OCI-LY7 (cell line): ENCODE results near the gene DIP2A. TPM values are rescaled to one million over a fixed set of nuclear protein-coding genes. Genes with fewer than 3 reads are reported as not detected.
A peak's percentile ranks its signal among the peaks of the same experiment; 100 is the strongest.

Experiments used
- BruUV-seq: library from RNA; stranded (reverse); fragments of 400-500 nt; replicated peaks from 2 replicates; lab custom pipeline; 2021; lab: Mats Ljungman, UMichigan
- CTCF ChIA-PET: fragments of 300-600 bp; sonication (Branson Sonifier 250); formaldehyde crosslinking; loops from one replicate; lab custom pipeline; 2022; ENCODE audit warnings: antibody characterized with exemption; ENCODE audit not compliant: unreplicated experiment; lab: Charles Lee
- POLR2A ChIA-PET: fragments of 300-600 bp; sonication (Branson Sonifier 250); formaldehyde crosslinking; loops from one replicate; lab custom pipeline; 2022; ENCODE audit warnings: antibody characterized with exemption; lab: Charles Lee
- DNase-seq: peaks from one replicate; pipeline ENCODE4 v3.0.0-alpha.2; 2015; ENCODE audit warnings: low spot score
- H2AFZ ChIP-seq: fragments of 200-600 bp; sonication (generic), shearing (Covaris generic); 2 replicates; pipeline ENCODE4 v1.6.1; 2014; ENCODE audit warnings: mild to moderate bottlenecking, antibody characterized with exemption, low read length, moderate library complexity
- H3K27ac ChIP-seq: fragments of 200-600 bp; sonication (generic); 2 replicates; pipeline ENCODE4 v1.5.1; 2014; ENCODE audit warnings: mixed run types, low read depth, mild to moderate bottlenecking, moderate library complexity, low read length, inconsistent platforms; ENCODE audit not compliant: poor library complexity, severe bottlenecking
- H3K36me3 ChIP-seq: fragments of 200-600 bp; sonication (generic); 2 replicates; pipeline ENCODE4 v1.6.1; 2014; ENCODE audit warnings: mild to moderate bottlenecking, antibody characterized with exemption, low read length, moderate library complexity, mixed read lengths; ENCODE audit not compliant: insufficient read depth
- H3K4me1 ChIP-seq: fragments of 200-600 bp; sonication (generic); 2 replicates; pipeline ENCODE4 v1.5.1; 2014; ENCODE audit warnings: mild to moderate bottlenecking, low read length; ENCODE audit not compliant: insufficient read depth, poor library complexity, severe bottlenecking
- H3K4me2 ChIP-seq: fragments of 200-600 bp; sonication (generic); 2 replicates; pipeline ENCODE4 v1.6.1; 2014; ENCODE audit warnings: mild to moderate bottlenecking, low read length
- H3K4me3 ChIP-seq: fragments of 200-600 bp; sonication (generic); 2 replicates; pipeline ENCODE4 v1.5.1; 2014; ENCODE audit warnings: mild to moderate bottlenecking, low read depth, low read length; ENCODE audit not compliant: poor library complexity, severe bottlenecking
- H3K79me2 ChIP-seq: fragments of 200-600 bp; sonication (generic); 2 replicates; pipeline ENCODE4 v1.6.1; 2016; ENCODE audit warnings: low read depth, mild to moderate bottlenecking, low read length, moderate library complexity, mixed read lengths; ENCODE audit not compliant: insufficient read depth
- H3K9me2 ChIP-seq: fragments of 200-600 bp; sonication (generic); 2 replicates; pipeline ENCODE4 v1.6.1; 2016; ENCODE audit warnings: mild to moderate bottlenecking, low read length, mixed read lengths; ENCODE audit not compliant: insufficient read depth
- H3K9me3 ChIP-seq: fragments of 200-600 bp; sonication (generic); 2 replicates; pipeline ENCODE4 v1.6.1; 2014; ENCODE audit warnings: mild to moderate bottlenecking, mixed run types, low read length, mixed read lengths
- H4K20me1 ChIP-seq: fragments of 200-600 bp; sonication (generic); 2 replicates; pipeline ENCODE4 v1.6.1; 2014; ENCODE audit warnings: mild to moderate bottlenecking, antibody characterized with exemption, low read length, moderate library complexity, mixed read lengths; ENCODE audit not compliant: insufficient read depth
- CTCF ChIP-seq: fragments of 200-600 bp; sonication (generic); conservative IDR thresholded peaks from 2 replicates; pipeline ENCODE4 v1.5.1; 2014; ENCODE audit warnings: mild to moderate bottlenecking, antibody characterized with exemption, low read length, moderate library complexity, mixed read lengths
- EZH2phosphoT487 ChIP-seq: fragments of 200-600 bp; sonication (generic); IDR thresholded peaks from 2 replicates; pipeline ENCODE4 v1.6.1; 2018; ENCODE audit warnings: low read depth, borderline replicate concordance, mild to moderate bottlenecking, mixed run types, antibody characterized with exemption, low read length, moderate library complexity, mixed read lengths
- intact Hi-C: fragments of 100-400 bp; cut with micrococcal nuclease; formaldehyde crosslinking; loops from one replicate; pipeline ENCODE4 v1.10.0; 2022; ENCODE audit not compliant: unreplicated experiment
- total RNA-seq, 2 experiments: library from RNA; depleted of rRNA in 1 of 2; stranded (reverse); fragments of >200 nt in 1 of 2; shearing (Covaris generic) in 1 of 2; gene quantifications; 2 replicates each; pipeline ENCODE4 v1.2.3, GENCODE V29; 2014 to 2022

Gene DIP2A
- total RNA-seq, 2 experiments from 2014 or later, result 27.9 to 44.7 TPM

GRCh38 chr21:46509741-46510502 is 51.2 kb downstream of the DIP2A start:
- TF ChIP-seq CTCF (no peak), EZH2phosphoT487 (no peak)
- no peaks in the 10 kb centered on the region for H3K79me2 ChIP-seq
- ChIA-PET CTCF (no interaction called here), POLR2A (interaction anchor here (0.7 to 1.3 kb wide), 2 partner anchors 8 to 51 kb away, joined by 3 read pairs; no protein-coding TSS in a partner anchor)
- no peaks in the 10 kb centered on the region for H3K9me3 ChIP-seq
- H2AFZ ChIP-seq, result no peak overlapping the region
- no peak for DNase-seq
- no peaks in the 10 kb centered on the region for H3K9me2 ChIP-seq
- BruUV-seq, result no TSS peak
- peaks cover 14% of the 10 kb centered on the region for H3K4me1 ChIP-seq
- peaks cover 64% of the 10 kb centered on the region for H3K36me3 ChIP-seq
- no peak overlapping the region for H3K27ac ChIP-seq
- intact Hi-C loops, result no loop called here
- H4K20me1 ChIP-seq, result no peaks in the 10 kb centered on the region
- H3K4me3 ChIP-seq, result no peak overlapping the region
- no peak overlapping the region for H3K4me2 ChIP-seq

GRCh38 chr21:46515109-46515508 is 56.4 kb downstream of the DIP2A start:
- Histone ChIP-seq H3K36me3 (peaks cover 52% of the 10 kb centered on the region), H3K9me2 (no peaks in the 10 kb centered on the region), H3K9me3 (no peaks in the 10 kb centered on the region), H2AFZ (no peak overlapping the region), H3K79me2 (no peaks in the 10 kb centered on the region), H3K27ac (no peak overlapping the region), H3K4me3 (no peak overlapping the region), H4K20me1 (no peaks in the 10 kb centered on the region), H3K4me2 (no peak overlapping the region), H3K4me1 (peaks cover 12% of the 10 kb centered on the region)
- DNase-seq, result peak; percentile 18
- ChIA-PET CTCF (no interaction called here), POLR2A (no interaction called here)
- intact Hi-C loops, result no loop called here
- TF ChIP-seq CTCF (no peak), EZH2phosphoT487 (no peak)
- no TSS peak for BruUV-seq

GRCh38 chr21:46516068-46516467 is 57.4 kb downstream of the DIP2A start:
- ChIA-PET CTCF (no interaction called here), POLR2A (no interaction called here)
- no TSS peak for BruUV-seq
- no peak overlapping the region for H3K4me2 ChIP-seq
- no peaks in the 10 kb centered on the region for H3K9me2 ChIP-seq
- no peaks in the 10 kb centered on the region for H3K9me3 ChIP-seq
- intact Hi-C loops, result no loop called here
- H3K79me2 ChIP-seq, result no peaks in the 10 kb centered on the region
- H3K4me1 ChIP-seq, result peaks cover 12% of the 10 kb centered on the region
- no peak overlapping the region for H3K27ac ChIP-seq
- no peak overlapping the region for H3K4me3 ChIP-seq
- H2AFZ ChIP-seq, result no peak overlapping the region
- no peaks in the 10 kb centered on the region for H4K20me1 ChIP-seq
- DNase-seq, result no peak
- peaks cover 43% of the 10 kb centered on the region for H3K36me3 ChIP-seq
- TF ChIP-seq CTCF (no peak), EZH2phosphoT487 (no peak)
